NT2/D1 (cell line): Measurements from ENCODE around the gene ETV5.

Experiments
- SUZ12 ChIP-seq: IDR thresholded peaks from 2 replicates; pipeline ENCODE4 v1.6.1; 2011; ENCODE audit not compliant: insufficient read length, insufficient read depth; ENCODE audit errors: extremely low read depth
- YY1 ChIP-seq: IDR thresholded peaks from 2 replicates; pipeline ENCODE4 v1.6.1; 2011; ENCODE audit not compliant: insufficient read length, insufficient read depth

DNA sequence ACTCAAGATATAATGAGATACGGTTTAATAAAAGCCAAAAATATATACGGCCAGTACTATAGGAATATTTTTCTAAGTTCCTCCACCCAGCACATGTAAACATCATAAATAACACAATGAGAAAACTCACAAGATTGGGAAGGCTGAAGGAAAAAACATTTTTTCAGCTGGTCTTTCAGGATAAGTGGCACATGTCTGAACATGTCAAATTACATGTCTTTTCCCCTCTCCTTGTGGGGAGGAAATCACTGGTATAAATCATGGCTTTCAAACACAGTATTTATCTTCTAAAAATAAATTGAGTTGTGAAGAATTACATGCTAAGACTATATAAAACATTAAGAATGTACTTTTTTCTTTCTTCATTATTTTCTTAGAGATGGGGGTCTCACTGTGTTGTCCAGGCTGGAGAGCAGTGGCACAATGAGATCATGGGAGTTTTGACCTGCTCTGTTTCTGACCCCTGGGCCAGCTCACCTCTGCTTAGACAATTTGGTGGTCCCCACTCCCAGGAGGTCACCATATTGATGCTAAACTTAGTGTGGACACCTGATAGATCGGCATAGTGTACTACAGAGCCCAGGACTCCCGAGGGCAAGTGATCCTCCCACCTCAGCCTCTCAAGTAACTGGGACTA is 32.8 kb downstream of the ETV5 start:
- TF ChIP-seq SUZ12 (no peak), YY1 (no peak)
